Hepatocyte (in vitro differentiated cells): Measurements from ENCODE around the gene RBM33. TPM values are rescaled to one million over a fixed set of nuclear protein-coding genes. Genes with fewer than 3 reads are reported as not detected.

Experiments
- DNase-seq: peaks from one replicate; pipeline ENCODE4 v3.0.0-alpha.2; 2016; ENCODE audit warnings: low spot score
- H2AFZ ChIP-seq: fragments of 200-600 bp; sonication (generic); 2 replicates; pipeline ENCODE4 v1.6.0; 2016; ENCODE audit warnings: antibody characterized with exemption, mild to moderate bottlenecking
- H3K27ac ChIP-seq: fragments of 200-600 bp; sonication (generic); 2 replicates; pipeline ENCODE4 v1.5.1; 2016; ENCODE audit warnings: mild to moderate bottlenecking
- H3K27me3 ChIP-seq: fragments of 200-600 bp; sonication (generic); 2 replicates; pipeline ENCODE4 v1.6.1; 2016
- H3K36me3 ChIP-seq: fragments of 200-600 bp; sonication (generic); replicated peaks from 2 replicates; pipeline ENCODE4 v1.5.1; 2016; ENCODE audit warnings: low read depth; ENCODE audit not compliant: insufficient read depth
- H3K4me1 ChIP-seq: fragments of 200-600 bp; sonication (generic); 2 replicates; pipeline ENCODE4 v1.5.1; 2016; ENCODE audit warnings: mild to moderate bottlenecking, moderate library complexity; ENCODE audit not compliant: insufficient read depth
- H3K4me2 ChIP-seq: fragments of 200-600 bp; sonication (generic); 2 replicates; pipeline ENCODE4 v1.6.0; 2016
- H3K4me3 ChIP-seq: fragments of 200-600 bp; sonication (generic); 2 replicates; pipeline ENCODE4 v1.5.1; 2016; ENCODE audit warnings: mild to moderate bottlenecking
- H3K79me2 ChIP-seq: fragments of 200-600 bp; sonication (generic); 2 replicates; pipeline ENCODE4 v1.6.0; 2017; ENCODE audit warnings: mild to moderate bottlenecking
- H3K9me2 ChIP-seq: fragments of 200-600 bp; sonication (generic); replicated peaks from 2 replicates; pipeline ENCODE4 v1.6.0; 2017; ENCODE audit warnings: mild to moderate bottlenecking; ENCODE audit not compliant: insufficient read depth
- H3K9me3 ChIP-seq: fragments of 200-600 bp; sonication (generic); 2 replicates; pipeline ENCODE4 v1.5.1; 2016; ENCODE audit warnings: low read depth, mild to moderate bottlenecking
- H4K20me1 ChIP-seq: fragments of 200-600 bp; sonication (generic); 2 replicates; pipeline ENCODE4 v1.6.0; 2016; ENCODE audit warnings: mild to moderate bottlenecking; ENCODE audit not compliant: insufficient read depth, poor library complexity, severe bottlenecking
- EZH2 ChIP-seq: fragments of 200-600 bp; sonication (generic); IDR thresholded peaks from 2 replicates; pipeline ENCODE4 v1.6.1; 2016; ENCODE audit warnings: antibody characterized with exemption, mild to moderate bottlenecking, borderline replicate concordance
- EZH2phosphoT487 ChIP-seq: fragments of 200-600 bp; sonication (generic); IDR thresholded peaks from one replicate; pipeline ENCODE4 v1.6.1; 2018; ENCODE audit warnings: antibody characterized with exemption, mild to moderate bottlenecking, low read depth, moderate library complexity; ENCODE audit not compliant: unreplicated experiment, severe bottlenecking
- WGBS: methylation state at CpG from one replicate; pipeline ENCODE4 v1.1.6; 2016; ENCODE audit warnings: low lambda C conversion rate; ENCODE audit errors: missing lambda C conversion rate; 5-methylcytosine and 5-hydroxymethylcytosine counted together
- polyA plus RNA-seq: library from polyadenylated mRNA; unstranded; fragments of >200 nt; fragmentation: Nextera tagmentation; extraction: Ambion mirVana; gene quantifications from 2 replicates; pipeline ENCODE4 v1.2.1, GENCODE V29; 2016
- total RNA-seq: library from RNA; depleted of rRNA; stranded (reverse); fragments of >200 nt; gene quantifications from 2 replicates; pipeline ENCODE4 v1.2.3, GENCODE V29; 2014
- TF ChIP-seq, protein P1 (sequence below): fragments of 200-600 bp; sonication (generic); IDR thresholded peaks from 2 replicates; pipeline ENCODE4 v1.5.1; 2016; ENCODE audit warnings: antibody characterized with exemption, mild to moderate bottlenecking; ENCODE audit not compliant: poor library complexity

RBM33 gene
- total and polyA plus RNA-seq, 2 experiments from 2014 or later, result 24.8 to 40.8 TPM

DNA sequence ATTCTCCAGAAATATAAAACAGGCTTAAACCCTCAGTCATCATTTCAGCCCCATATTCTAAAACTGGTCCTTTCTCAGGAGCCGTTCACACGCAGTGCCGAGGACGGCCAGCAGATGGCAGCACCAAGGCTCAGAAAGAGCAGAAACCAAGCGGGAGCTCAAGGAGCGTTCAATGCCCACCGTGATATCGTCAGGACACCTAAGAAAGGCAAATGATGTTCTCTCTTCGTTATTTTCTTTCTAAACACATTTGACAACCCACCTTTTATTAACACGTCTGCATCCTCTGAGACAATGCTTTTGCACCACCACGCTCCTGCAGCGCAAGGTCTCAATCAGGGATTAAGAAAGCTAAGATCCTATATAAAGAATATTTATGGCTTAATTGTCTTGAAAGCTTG is 45.7 kb upstream of the RBM33 start:
- H3K27me3 ChIP-seq, result peaks cover 4% of the 10 kb centered on the region
- no peaks in the 10 kb centered on the region for H3K36me3 ChIP-seq
- H3K9me2 ChIP-seq, result no peaks in the 10 kb centered on the region
- H3K27ac ChIP-seq, result no peak overlapping the region
- no peak for TF ChIP-seq EZH2
- TF ChIP-seq, protein P1, sequence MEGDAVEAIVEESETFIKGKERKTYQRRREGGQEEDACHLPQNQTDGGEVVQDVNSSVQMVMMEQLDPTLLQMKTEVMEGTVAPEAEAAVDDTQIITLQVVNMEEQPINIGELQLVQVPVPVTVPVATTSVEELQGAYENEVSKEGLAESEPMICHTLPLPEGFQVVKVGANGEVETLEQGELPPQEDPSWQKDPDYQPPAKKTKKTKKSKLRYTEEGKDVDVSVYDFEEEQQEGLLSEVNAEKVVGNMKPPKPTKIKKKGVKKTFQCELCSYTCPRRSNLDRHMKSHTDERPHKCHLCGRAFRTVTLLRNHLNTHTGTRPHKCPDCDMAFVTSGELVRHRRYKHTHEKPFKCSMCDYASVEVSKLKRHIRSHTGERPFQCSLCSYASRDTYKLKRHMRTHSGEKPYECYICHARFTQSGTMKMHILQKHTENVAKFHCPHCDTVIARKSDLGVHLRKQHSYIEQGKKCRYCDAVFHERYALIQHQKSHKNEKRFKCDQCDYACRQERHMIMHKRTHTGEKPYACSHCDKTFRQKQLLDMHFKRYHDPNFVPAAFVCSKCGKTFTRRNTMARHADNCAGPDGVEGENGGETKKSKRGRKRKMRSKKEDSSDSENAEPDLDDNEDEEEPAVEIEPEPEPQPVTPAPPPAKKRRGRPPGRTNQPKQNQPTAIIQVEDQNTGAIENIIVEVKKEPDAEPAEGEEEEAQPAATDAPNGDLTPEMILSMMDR, result peak; percentile 96
- no peak for TF ChIP-seq EZH2phosphoT487
- no peak overlapping the region for H2AFZ ChIP-seq
- DNase-seq, result peak; percentile 88
- H3K79me2 ChIP-seq, result no peaks in the 10 kb centered on the region
- no peaks in the 10 kb centered on the region for H3K9me3 ChIP-seq
- H3K4me1 ChIP-seq, result peaks cover 4% of the 10 kb centered on the region
- no peaks in the 10 kb centered on the region for H4K20me1 ChIP-seq
- no peak overlapping the region for H3K4me3 ChIP-seq
- WGBS, result 6% methylated on average over 12 of the region's 12 CpGs
- H3K4me2 ChIP-seq, result peak overlapping the region; percentile 76

DNA sequence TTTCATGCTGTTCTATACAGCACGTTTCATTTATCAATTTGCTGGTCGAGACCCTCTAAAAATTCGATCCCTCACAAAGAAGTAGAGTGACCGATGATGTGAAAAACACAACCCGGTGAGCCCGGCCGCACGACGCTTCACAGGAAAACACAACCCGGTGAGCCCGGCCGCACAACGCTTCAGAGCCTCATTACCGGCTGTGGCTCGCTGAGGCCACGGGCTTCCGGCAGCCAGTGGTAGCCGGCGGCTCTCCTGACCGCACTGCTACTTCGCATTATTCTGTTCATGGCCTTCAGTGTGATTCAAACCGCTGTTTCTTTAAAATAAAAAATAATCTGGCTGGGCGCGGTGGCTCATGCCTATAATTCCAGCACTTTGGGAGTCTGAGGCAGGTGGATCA is 42.3 kb upstream of the RBM33 start:
- Histone ChIP-seq H3K4me1 (peaks cover 3% of the 10 kb centered on the region), H3K27me3 (peaks cover 4% of the 10 kb centered on the region), H3K27ac (no peak overlapping the region), H2AFZ (no peak overlapping the region), H3K4me3 (no peak overlapping the region), H3K9me3 (no peaks in the 10 kb centered on the region), H4K20me1 (no peaks in the 10 kb centered on the region), H3K4me2 (no peak overlapping the region), H3K9me2 (no peaks in the 10 kb centered on the region), H3K36me3 (no peaks in the 10 kb centered on the region), H3K79me2 (no peaks in the 10 kb centered on the region)
- DNase-seq, result no peak
- WGBS, result 96% methylated on average over 24 of the region's 24 CpGs
- TF ChIP-seq EZH2phosphoT487, result no peak
- TF ChIP-seq, protein P1, result no peak
- no peak for TF ChIP-seq EZH2

DNA sequence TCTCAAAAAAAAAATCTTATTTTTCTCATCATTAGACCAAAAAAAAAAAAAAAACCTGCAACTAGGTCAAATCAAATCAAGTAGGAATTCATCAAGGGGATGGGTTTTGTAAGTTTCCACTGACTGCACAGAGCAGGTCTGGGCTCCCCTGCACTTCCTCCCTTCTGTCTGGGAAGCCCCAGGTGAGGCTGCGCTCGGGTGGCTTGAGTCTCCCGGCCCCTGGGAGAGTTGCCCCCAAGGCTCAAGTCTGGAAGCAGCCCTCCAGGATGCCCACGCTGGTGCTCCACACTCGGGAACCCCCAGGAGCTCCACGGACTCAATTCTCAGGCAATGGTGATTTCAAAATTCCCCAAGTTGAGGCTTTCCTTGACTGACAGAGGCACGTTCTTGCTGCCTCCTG is 41.7 kb upstream of the RBM33 start:
- peaks cover 4% of the 10 kb centered on the region for H3K27me3 ChIP-seq
- H3K4me3 ChIP-seq, result no peak overlapping the region
- no peak overlapping the region for H3K27ac ChIP-seq
- DNase-seq, result no peak
- no peaks in the 10 kb centered on the region for H4K20me1 ChIP-seq
- no peaks in the 10 kb centered on the region for H3K9me3 ChIP-seq
- H2AFZ ChIP-seq, result no peak overlapping the region
- no peaks in the 10 kb centered on the region for H3K79me2 ChIP-seq
- TF ChIP-seq, protein P1, result no peak
- TF ChIP-seq EZH2, result no peak
- TF ChIP-seq EZH2phosphoT487, result no peak
- H3K4me1 ChIP-seq, result no peaks in the 10 kb centered on the region
- H3K4me2 ChIP-seq, result no peak overlapping the region
- no peaks in the 10 kb centered on the region for H3K36me3 ChIP-seq
- H3K9me2 ChIP-seq, result no peaks in the 10 kb centered on the region
- 80% methylated on average over 7 of the region's 7 CpGs for whole genome bisulfite sequencing
